Stomach (tissue), 9 donors: Measurements from ENCODE around the gene CRB2. TPM values are rescaled to one million over a fixed set of nuclear protein-coding genes. Genes with fewer than 3 reads are reported as not detected.

Experiments used
- DNase-seq, 2 donors: peaks; one replicate each; pipeline versions ENCODE4 v3.0.0 to v3.0.0-alpha.2; 2013 to 2019
- H3K27ac ChIP-seq, 5 donors: fragments of 200-600 bp in 4 of 5; sonication (generic) in 4 of 5; one replicate each; pipeline ENCODE4 v1.5.1; 2013 to 2019; ENCODE audit warnings: mild to moderate bottlenecking in 1 of 5, moderate library complexity in 1 of 5
- H3K27me3 ChIP-seq, 3 donors: fragments of 200-600 bp; sonication (generic); one replicate each; pipeline ENCODE4 v1.5.1; 2017 to 2019; ENCODE audit warnings: mixed run types in 1 of 3
- H3K36me3 ChIP-seq, 4 donors: fragments of 200-600 bp; sonication (generic); 1 replicate in 3 of 4; 2 replicates in 1 of 4; pipeline ENCODE4 v1.5.1; 2016 to 2019
- H3K4me1 ChIP-seq, 4 donors: fragments of 200-600 bp; sonication (generic); one replicate each; pipeline ENCODE4 v1.5.1; 2016 to 2019
- H3K4me3 ChIP-seq, 4 donors: fragments of 200-600 bp; sonication (generic) in 3 of 4; one replicate each; pipeline ENCODE4 v1.5.1; 2016 to 2019; ENCODE audit warnings: mild to moderate bottlenecking in 1 of 4
- H3K9me3 ChIP-seq, 4 donors: fragments of 200-600 bp; sonication (generic); one replicate each; pipeline ENCODE4 v1.5.1; 2016 to 2019
- EP300 ChIP-seq: sonication (generic); formaldehyde crosslinking; IDR thresholded peaks from one replicate; pipeline ENCODE4 v1.6.1; 2017; ENCODE audit warnings: antibody characterized with exemption
- POLR2A ChIP-seq, 4 donors: fragments of 450-650 bp; IDR thresholded peaks; one replicate each; pipeline ENCODE4 v1.6.1; 2016; ENCODE audit warnings: antibody characterized with exemption in 4 of 4, control low read depth in 2 of 4, mild to moderate bottlenecking in 1 of 4, moderate library complexity in 1 of 4
- POLR2AphosphoS5 ChIP-seq, 3 donors: sonication (generic); formaldehyde crosslinking; IDR thresholded peaks; one replicate each; pipeline ENCODE4 v1.6.1; 2016; ENCODE audit warnings: antibody characterized with exemption in 3 of 3
- WGBS, 5 donors: extraction: QIAGEN DNeasy Blood & Tissue Kit in 3 of 5; methylation state at CpG; one replicate each; pipeline versions ENCODE4 v1.1.5 to v1.1.7; 2013 to 2018; 5-methylcytosine and 5-hydroxymethylcytosine counted together
- intact Hi-C: fragments of 100-400 bp; cut with DNase I; formaldehyde crosslinking; loops from one replicate; pipeline ENCODE4 v1.15.1; 2023; ENCODE audit warnings: low total_unique reads
- polyA plus RNA-seq, 3 donors: library from polyadenylated mRNA; stranded (reverse); fragments of 200-250 nt; gene quantifications; one replicate each; pipeline ENCODE4 v1.2.3, GENCODE V29; 2013
- total RNA-seq, 5 donors: library from RNA; depleted of rRNA; stranded (reverse); fragments of >200 nt; gene quantifications; one replicate each; pipeline versions ENCODE4 v1.1.0 to v1.2.3, GENCODE V29; 2014 to 2016
- TF ChIP-seq, protein P1 (sequence below), 7 experiments: fragments of 450-650 bp in 4 of 7; fragments of 200-600 bp in 3 of 7; sonication (generic) in 3 of 7; IDR thresholded peaks; one replicate each; pipeline ENCODE4 v1.5.1; 2016 to 2019; ENCODE audit warnings: antibody characterized with exemption in 7 of 7, control low read depth in 2 of 7, mild to moderate bottlenecking in 1 of 7
- donor health status: healthy with polysubstance abuse.
- donor health status: Bipolar disorder and iron deficiency.
- donor health status: healthy.

The CRB2 gene
- total and polyA plus RNA-seq, 8 donors: 0.03 to 4.3 (median 0.19) TPM; not detected in 4

DNA sequence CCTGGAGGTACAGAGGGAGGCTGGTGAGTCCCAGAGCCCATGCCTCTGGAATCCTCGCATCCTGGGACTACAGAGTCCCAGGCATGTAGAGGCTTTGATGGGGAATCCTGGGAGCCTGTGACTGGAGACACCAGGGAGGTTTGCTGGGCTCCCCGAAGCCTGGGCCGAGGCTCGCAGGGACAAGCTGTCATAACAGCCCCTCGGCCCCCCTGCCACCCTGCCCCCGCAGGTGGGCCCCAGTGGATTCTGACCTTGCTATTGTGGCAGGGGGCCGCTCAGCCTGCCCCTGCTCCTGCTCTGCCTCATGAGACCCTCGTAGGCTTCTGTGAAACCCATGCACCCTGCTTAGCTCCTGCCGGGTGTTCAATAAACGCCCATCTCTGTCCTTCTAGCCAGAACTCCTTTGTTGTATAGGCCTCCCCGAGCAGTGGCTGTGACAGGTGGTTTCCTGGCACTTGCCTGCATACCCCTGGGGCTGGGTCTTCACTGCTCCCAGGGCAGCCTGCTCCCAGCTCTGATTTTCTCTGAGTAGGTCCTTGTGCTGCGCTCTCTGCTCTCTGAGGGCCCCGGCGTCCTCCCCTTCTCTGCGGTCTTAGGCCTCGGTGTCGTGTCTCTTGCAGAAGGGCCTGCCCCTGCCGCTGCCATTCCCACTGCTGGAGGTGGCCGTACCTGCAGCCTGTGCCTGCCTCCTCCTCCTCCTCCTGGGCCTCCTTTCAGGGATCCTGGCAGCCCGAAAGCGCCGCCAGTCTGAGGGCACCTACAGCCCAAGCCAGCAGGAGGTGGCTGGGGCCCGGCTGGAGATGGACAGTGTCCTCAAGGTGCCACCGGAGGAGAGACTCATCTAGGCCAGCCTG, 20.4 kb downstream of the CRB2 start:
- Histone ChIP-seq H3K4me1 (peaks cover 12 to 37% (median 29%) of the 10 kb centered on the region in 4 donors), H3K36me3 (peaks cover 0 to 7% (median 6%) of the 10 kb centered on the region in 4 donors), H3K27ac (no peak overlapping the region), H3K4me3 (no peak overlapping the region), H3K27me3 (peaks cover 14 to 63% (median 38%) of the 10 kb centered on the region in 3 donors), H3K9me3 (no peaks in the 10 kb centered on the region)
- WGBS, 5 donors: 65 to 85% (median 76%) methylated on average over 13 to 24 of the region's 24 CpGs
- TF ChIP-seq EP300: no peak
- TF ChIP-seq, protein P1, sequence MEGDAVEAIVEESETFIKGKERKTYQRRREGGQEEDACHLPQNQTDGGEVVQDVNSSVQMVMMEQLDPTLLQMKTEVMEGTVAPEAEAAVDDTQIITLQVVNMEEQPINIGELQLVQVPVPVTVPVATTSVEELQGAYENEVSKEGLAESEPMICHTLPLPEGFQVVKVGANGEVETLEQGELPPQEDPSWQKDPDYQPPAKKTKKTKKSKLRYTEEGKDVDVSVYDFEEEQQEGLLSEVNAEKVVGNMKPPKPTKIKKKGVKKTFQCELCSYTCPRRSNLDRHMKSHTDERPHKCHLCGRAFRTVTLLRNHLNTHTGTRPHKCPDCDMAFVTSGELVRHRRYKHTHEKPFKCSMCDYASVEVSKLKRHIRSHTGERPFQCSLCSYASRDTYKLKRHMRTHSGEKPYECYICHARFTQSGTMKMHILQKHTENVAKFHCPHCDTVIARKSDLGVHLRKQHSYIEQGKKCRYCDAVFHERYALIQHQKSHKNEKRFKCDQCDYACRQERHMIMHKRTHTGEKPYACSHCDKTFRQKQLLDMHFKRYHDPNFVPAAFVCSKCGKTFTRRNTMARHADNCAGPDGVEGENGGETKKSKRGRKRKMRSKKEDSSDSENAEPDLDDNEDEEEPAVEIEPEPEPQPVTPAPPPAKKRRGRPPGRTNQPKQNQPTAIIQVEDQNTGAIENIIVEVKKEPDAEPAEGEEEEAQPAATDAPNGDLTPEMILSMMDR (IDR thresholded peaks at IDR 0.05): no peak
- TF ChIP-seq POLR2AphosphoS5 (IDR thresholded peaks at IDR 0.05): no peak
- no peak for TF ChIP-seq POLR2A (IDR thresholded peaks at IDR 0.05)
- no peak for DNase-seq
- intact Hi-C loops: no loop called here

GRCh38 chr9:123377211-123377971, 21.4 kb downstream of the CRB2 start:
- intact Hi-C loops: no loop called here
- H3K36me3 ChIP-seq: peaks cover 0 to 17% (median 16%) of the 10 kb centered on the region in 4 donors

DNA sequence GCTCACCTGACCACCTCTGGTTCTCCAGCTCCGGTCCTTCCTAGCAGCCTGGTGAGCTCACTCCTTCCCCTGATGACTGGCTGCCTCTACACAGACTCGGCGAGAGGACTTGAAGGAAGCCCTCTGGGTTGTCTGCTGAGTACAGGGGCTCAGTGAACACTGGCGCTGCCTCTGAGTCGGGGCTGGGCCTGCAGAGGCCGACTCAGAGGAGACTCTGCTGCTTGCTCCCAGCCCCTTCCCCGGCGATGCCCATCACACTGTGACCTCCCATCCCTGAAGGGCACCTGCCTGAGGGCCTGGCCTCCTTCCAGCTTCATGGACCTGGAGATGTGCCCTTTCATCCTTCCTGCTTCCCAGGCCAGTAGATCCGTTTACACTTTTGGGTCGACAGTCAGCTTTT, 22.0 kb downstream of the CRB2 start:
- intact Hi-C loops: no loop called here
- no peak for DNase-seq
- 52 to 71% (median 64%) methylated on average over 10 of the region's 10 CpGs for WGBS, 5 donors
- peaks cover 12 to 34% (median 26%) of the 10 kb centered on the region in 4 donors for H3K4me1 ChIP-seq
- no peak overlapping the region for H3K4me3 ChIP-seq
- H3K36me3 ChIP-seq: peaks cover 0 to 23% (median 22%) of the 10 kb centered on the region in 4 donors
- no peak overlapping the region for H3K27ac ChIP-seq
- TF ChIP-seq POLR2A (IDR thresholded peaks at IDR 0.05) (no peak), EP300 (no peak), POLR2AphosphoS5 (IDR thresholded peaks at IDR 0.05) (no peak)
- TF ChIP-seq, protein P1 (IDR thresholded peaks at IDR 0.05): no peak
- peaks cover 10 to 47% (median 22%) of the 10 kb centered on the region in 3 donors for H3K27me3 ChIP-seq
- H3K9me3 ChIP-seq: no peaks in the 10 kb centered on the region

More at GRCh38 chr9:123377211-123377971, 21.4 kb downstream of the CRB2 start:
- Histone ChIP-seq H3K4me3 (no peak overlapping the region), H3K27me3 (peaks cover 14 to 53% (median 28%) of the 10 kb centered on the region in 3 donors), H3K9me3 (no peaks in the 10 kb centered on the region), H3K4me1 (peaks cover 12 to 37% (median 29%) of the 10 kb centered on the region in 4 donors), H3K27ac (no peak overlapping the region)
- peak; percentile 35 to 51 for DNase-seq
- TF ChIP-seq POLR2A (IDR thresholded peaks at IDR 0.05) (no peak), EP300 (no peak), POLR2AphosphoS5 (IDR thresholded peaks at IDR 0.05) (no peak)
- TF ChIP-seq, protein P1 (IDR thresholded peaks at IDR 0.05): no peak
- 48 to 54% (median 53%) methylated on average over 21 of the region's 21 CpGs for WGBS, 5 donors

GRCh38 chr9:123378956-123379660, 23.1 kb downstream of the CRB2 start:
- Histone ChIP-seq H3K4me1 (peaks cover 1 to 23% (median 15%) of the 10 kb centered on the region in 4 donors), H3K27me3 (peaks cover 3 to 36% (median 11%) of the 10 kb centered on the region in 3 donors), H3K9me3 (no peaks in the 10 kb centered on the region), H3K4me3 (no peak overlapping the region), H3K27ac (no peak overlapping the region), H3K36me3 (peaks cover 0 to 32% (median 31%) of the 10 kb centered on the region in 4 donors)
- intact Hi-C loops: no loop called here
- TF ChIP-seq EP300 (no peak), POLR2AphosphoS5 (IDR thresholded peaks at IDR 0.05) (no peak), POLR2A (IDR thresholded peaks at IDR 0.05) (no peak)
- TF ChIP-seq, protein P1 (IDR thresholded peaks at IDR 0.05): no peak
- WGBS, 5 donors: 84 to 91% (median 89%) methylated on average over 27 to 30 of the region's 30 CpGs
- no peak for DNase-seq
